A673 (cell line): Measurements from ENCODE around the gene EYA4. TPM values are rescaled to one million over a fixed set of nuclear protein-coding genes. Genes with fewer than 3 reads are reported as not detected.

Experiments used
- BruUV-seq: library from RNA; stranded (reverse); fragments of 400-500 nt; replicated peaks from 2 replicates; lab custom pipeline; 2021; lab: Mats Ljungman, UMichigan
- CTCF ChIA-PET: fragments of 300-600 bp; sonication (Branson Sonifier 250); formaldehyde crosslinking; loops from one replicate; lab custom pipeline; 2022; ENCODE audit warnings: antibody characterized with exemption; lab: Charles Lee
- POLR2A ChIA-PET: fragments of 300-600 bp; sonication (Branson Sonifier 250); formaldehyde crosslinking; loops from one replicate; lab custom pipeline; 2022; ENCODE audit warnings: antibody characterized with exemption; ENCODE audit not compliant: low non-redundant PET; lab: Charles Lee
- DNase-seq: peaks from one replicate; pipeline ENCODE4 v3.0.0-alpha.2; 2015; ENCODE audit warnings: low spot score
- H3K27ac ChIP-seq: fragments of 200-600 bp; sonication (generic); 2 replicates; pipeline ENCODE4 v1.5.1; 2016; ENCODE audit warnings: mixed run types, low read depth, mild to moderate bottlenecking, mixed read lengths, antibody characterized with exemption, low read length; ENCODE audit not compliant: poor library complexity, severe bottlenecking
- H3K27me3 ChIP-seq: fragments of 200-600 bp; sonication (generic); replicated peaks from 2 replicates; pipeline ENCODE4 v1.6.1; 2017; ENCODE audit warnings: mixed run types, low read depth, mild to moderate bottlenecking, mixed read lengths, antibody characterized with exemption, low read length; ENCODE audit not compliant: insufficient read depth, poor library complexity
- H3K36me3 ChIP-seq: fragments of 200-600 bp; sonication (generic); 2 replicates; pipeline ENCODE4 v1.6.1; 2016; ENCODE audit warnings: mixed run types, mild to moderate bottlenecking, mixed read lengths, antibody characterized with exemption, low read length; ENCODE audit not compliant: insufficient read depth, poor library complexity, severe bottlenecking
- H3K4me1 ChIP-seq: fragments of 200-600 bp; sonication (generic); 2 replicates; pipeline ENCODE4 v1.6.1; 2017; ENCODE audit warnings: mixed run types, mild to moderate bottlenecking, mixed read lengths, antibody characterized with exemption, low read length; ENCODE audit not compliant: insufficient read depth, poor library complexity, severe bottlenecking
- H3K4me3 ChIP-seq: fragments of 200-600 bp; sonication (generic); 2 replicates; pipeline ENCODE4 v1.5.1; 2016; ENCODE audit warnings: low read depth, mixed run types, mild to moderate bottlenecking, mixed read lengths, low read length; ENCODE audit not compliant: poor library complexity, severe bottlenecking
- H3K9me3 ChIP-seq: fragments of 200-600 bp; sonication (generic); 2 replicates; pipeline ENCODE4 v1.6.1; 2016; ENCODE audit warnings: mixed run types, low read depth, mild to moderate bottlenecking, mixed read lengths, antibody characterized with exemption, low read length; ENCODE audit not compliant: poor library complexity, severe bottlenecking
- CTCF ChIP-seq: fragments of 300-800, 200-600 bp; sonication (generic); conservative IDR thresholded peaks from 2 replicates; pipeline ENCODE4 v1.5.1; 2017; ENCODE audit warnings: low read depth, mild to moderate bottlenecking, antibody characterized with exemption, low read length, moderate library complexity, mixed read lengths
- EZH2 ChIP-seq: fragments of 200-600 bp; sonication (generic); IDR thresholded peaks from 2 replicates; pipeline ENCODE4 v1.6.1; 2017; ENCODE audit warnings: borderline replicate concordance, low read depth, mild to moderate bottlenecking, mixed read lengths, antibody characterized with exemption, low read length; ENCODE audit not compliant: poor library complexity, severe bottlenecking
- intact Hi-C: fragments of 100-400 bp; cut with micrococcal nuclease; formaldehyde crosslinking; loops from one replicate; pipeline ENCODE4 v1.10.0; 2022; ENCODE audit not compliant: unreplicated experiment
- total RNA-seq: library from RNA; stranded (reverse); gene quantifications from 2 replicates; pipeline ENCODE4 v1.2.3, GENCODE V29; 2021

The EYA4 gene
- total RNA-seq, 1 experiment from 2014 or later = 1.3 TPM

DNA sequence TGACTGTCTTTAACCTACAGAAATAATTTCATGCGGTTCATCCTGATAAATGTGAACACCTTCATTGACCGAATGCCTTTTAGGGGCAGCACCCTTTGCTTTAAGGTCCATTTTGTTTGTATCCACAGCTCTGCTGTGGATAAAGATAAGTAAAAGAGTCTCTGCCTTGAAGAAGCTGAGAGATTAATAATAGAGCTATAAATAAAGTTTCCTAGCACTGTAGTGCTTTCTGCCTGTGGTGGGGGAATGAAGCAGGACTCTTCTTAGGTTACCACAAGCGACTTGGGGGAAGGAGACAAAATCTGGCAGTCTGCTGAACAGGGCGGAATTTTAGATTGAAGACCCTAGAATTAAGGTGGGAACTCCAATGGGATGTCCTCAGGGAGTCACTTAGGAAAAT, 57.6 kb downstream of the EYA4 start:
- no peaks in the 10 kb centered on the region for H3K36me3 ChIP-seq
- no peak overlapping the region for H3K27ac ChIP-seq
- no peaks in the 10 kb centered on the region for H3K27me3 ChIP-seq
- no peaks in the 10 kb centered on the region for H3K9me3 ChIP-seq
- TF ChIP-seq CTCF (no peak), EZH2 (no peak)
- no peak for DNase-seq
- no peaks in the 10 kb centered on the region for H3K4me1 ChIP-seq
- ChIA-PET CTCF (no interaction called here), POLR2A (no interaction called here)
- H3K4me3 ChIP-seq = no peak overlapping the region
- no TSS peak for BruUV-seq
- intact Hi-C loops = no loop called here

GRCh38 chr6:133300896-133301295, 59.7 kb downstream of the EYA4 start:
- H3K4me3 ChIP-seq = no peak overlapping the region
- intact Hi-C loops = no loop called here
- BruUV-seq = no TSS peak
- CTCF ChIA-PET = no interaction called here
- POLR2A ChIA-PET = no interaction called here
- no peaks in the 10 kb centered on the region for H3K4me1 ChIP-seq
- TF ChIP-seq CTCF (no peak), EZH2 (no peak)
- no peaks in the 10 kb centered on the region for H3K36me3 ChIP-seq
- H3K9me3 ChIP-seq = no peaks in the 10 kb centered on the region
- H3K27ac ChIP-seq = no peak overlapping the region
- DNase-seq = no peak
- H3K27me3 ChIP-seq = no peaks in the 10 kb centered on the region

DNA sequence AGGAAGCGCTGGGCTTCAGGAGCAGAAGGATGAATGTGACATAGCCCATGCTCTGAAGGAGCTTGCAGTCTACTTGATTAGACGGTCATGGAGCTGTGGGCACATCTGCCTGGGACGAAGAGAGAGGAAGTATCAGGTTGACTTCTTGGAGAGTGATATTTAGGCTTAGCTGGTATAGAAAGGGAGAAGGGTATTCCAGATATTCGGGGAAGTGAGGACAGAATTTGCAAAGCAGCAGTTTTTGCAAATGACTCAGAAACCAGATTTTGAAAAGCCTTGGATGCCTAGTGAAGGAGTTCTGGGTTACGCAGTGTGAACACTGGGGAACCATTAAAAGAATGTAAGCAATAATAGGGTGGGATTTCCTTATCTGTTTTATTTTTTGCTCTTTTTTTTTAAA, 60.7 kb downstream of the EYA4 start:
- CTCF ChIA-PET = no interaction called here
- no peak for DNase-seq
- Histone ChIP-seq H3K27me3 (no peaks in the 10 kb centered on the region), H3K4me3 (no peak overlapping the region), H3K27ac (no peak overlapping the region), H3K36me3 (no peaks in the 10 kb centered on the region), H3K4me1 (no peaks in the 10 kb centered on the region), H3K9me3 (no peaks in the 10 kb centered on the region)
- BruUV-seq = no TSS peak
- POLR2A ChIA-PET = no interaction called here
- intact Hi-C loops = no loop called here
- TF ChIP-seq CTCF (no peak), EZH2 (no peak)

DNA sequence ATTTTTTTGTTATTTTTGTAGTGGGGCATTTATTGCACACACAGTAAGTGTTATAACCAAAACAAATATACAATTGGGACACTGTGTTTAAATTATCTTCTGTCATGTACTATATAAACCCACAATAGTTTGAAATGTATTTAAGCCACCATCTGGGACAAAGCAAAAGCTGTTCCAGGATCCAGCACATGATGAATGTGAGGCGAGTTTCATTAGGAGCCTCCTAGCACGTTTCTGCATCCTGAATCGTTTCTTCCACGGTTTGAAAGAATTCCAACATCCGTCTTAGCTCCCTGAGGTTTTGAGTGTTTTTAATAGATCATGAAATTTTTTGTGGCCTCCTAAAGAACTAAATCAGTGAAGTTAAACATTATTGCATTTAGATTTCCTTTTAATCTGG, 65.8 kb downstream of the EYA4 start:
- Histone ChIP-seq H3K9me3 (no peaks in the 10 kb centered on the region), H3K27ac (no peak overlapping the region), H3K27me3 (no peaks in the 10 kb centered on the region), H3K4me3 (no peak overlapping the region), H3K36me3 (no peaks in the 10 kb centered on the region), H3K4me1 (no peaks in the 10 kb centered on the region)
- DNase-seq = no peak
- TF ChIP-seq EZH2 (no peak), CTCF (no peak)
- POLR2A ChIA-PET = no interaction called here
- CTCF ChIA-PET = no interaction called here
- intact Hi-C loops = no loop called here
- no TSS peak for BruUV-seq
